Gastroesophageal sphincter (tissue), 3 donors: ENCODE data around the gene NKAIN2.

Source experiments
- CTCF ChIP-seq, 4 experiments: fragments of 200-600 bp in 2 of 4; fragments of 450-650 bp in 2 of 4; sonication (generic) in 1 of 4; IDR thresholded peaks; one replicate each; pipeline ENCODE4 v1.5.1; 2017 to 2019; ENCODE audit warnings: antibody characterized with exemption in 4 of 4, mild to moderate bottlenecking in 2 of 4, moderate library complexity in 2 of 4
- POLR2AphosphoS5 ChIP-seq: sonication (generic); formaldehyde crosslinking; IDR thresholded peaks from one replicate; pipeline ENCODE4 v1.6.1; 2017; ENCODE audit warnings: antibody characterized with exemption

- TF ChIP-seq CTCF (IDR thresholded peaks at IDR 0.05) = no peak
- TF ChIP-seq POLR2AphosphoS5 = no peak
Observed at GRCh38 chr6:123810948-123811347, 7.3 kb downstream of the NKAIN2 start.
